OCI-LY3 (cell line): ENCODE results near the gene RAPGEF3.

Experiments
- CTCF ChIP-seq: fragments of 200-600, 300-600 bp; sonication (generic); IDR thresholded peaks from 2 replicates; pipeline ENCODE4 v1.5.1; 2014; ENCODE audit warnings: antibody characterized with exemption, low read length, low read depth
- EZH2phosphoT487 ChIP-seq: fragments of 200-600 bp; shearing (Covaris generic); IDR thresholded peaks from 2 replicates; pipeline ENCODE4 v1.6.1; 2018; ENCODE audit warnings: antibody characterized with exemption, mixed run types, low read depth

- TF ChIP-seq CTCF (no peak), EZH2phosphoT487 (no peak)
Measured at GRCh38 chr12:47689215-47689614, 69.5 kb downstream of the RAPGEF3 start.
